Caco-2 (cell line): Measurements from ENCODE around the gene TNFRSF8. TPM values are rescaled to one million over a fixed set of nuclear protein-coding genes. Genes with fewer than 3 reads are reported as not detected.

Source experiments
- BruUV-seq: library from RNA; stranded (reverse); fragments of 400-500 nt; replicated peaks from 2 replicates; lab custom pipeline; 2021; lab: Mats Ljungman, UMichigan
- CTCF ChIA-PET: fragments of 300-600 bp; sonication (Branson Sonifier 250); formaldehyde crosslinking; loops from one replicate; lab custom pipeline; 2022; ENCODE audit warnings: antibody characterized with exemption; lab: Charles Lee
- POLR2A ChIA-PET: fragments of 300-600 bp; sonication (Branson Sonifier 250); formaldehyde crosslinking; loops from one replicate; lab custom pipeline; 2022; ENCODE audit warnings: antibody characterized with exemption; lab: Charles Lee
- DNase-seq, 2 experiments: peaks; one replicate each; pipeline versions ENCODE4 v3.0.0 to v3.0.0-alpha.2; 2020 to 2022
- H3K27me3 ChIP-seq: replicated peaks from 2 replicates; pipeline ENCODE4 v1.6.0; 2011; ENCODE audit warnings: low read length; ENCODE audit not compliant: control insufficient read depth, insufficient read depth
- H3K36me3 ChIP-seq: 2 replicates; pipeline ENCODE4 v1.5.1; 2011; ENCODE audit warnings: low read length; ENCODE audit not compliant: control insufficient read depth, insufficient read depth
- H3K4me1 ChIP-seq: fragments of 250-450 bp; sonication (Bioruptor Pico); 2 replicates; pipeline ENCODE4 v1.5.1; 2020; ENCODE audit warnings: mild to moderate bottlenecking
- H3K4me3 ChIP-seq: 2 replicates; pipeline ENCODE4 v1.5.1; 2011; ENCODE audit warnings: low read depth, mild to moderate bottlenecking, control low read depth, low read length
- H3K9me3 ChIP-seq: fragments of 250-450 bp; sonication (Bioruptor Pico); 2 replicates; pipeline ENCODE4 v1.5.1; 2020; ENCODE audit warnings: mild to moderate bottlenecking, moderate library complexity
- H3K27ac Mint-ChIP-seq: one replicate; pipeline ENCODE4 v1.8.0; 2022; ENCODE audit warnings: mixed read lengths; ENCODE audit not compliant: unreplicated experiment
- H3K27me3 Mint-ChIP-seq: one replicate; pipeline ENCODE4 v1.8.0; 2022; ENCODE audit warnings: mixed read lengths; ENCODE audit not compliant: insufficient read depth, unreplicated experiment
- H3K36me3 Mint-ChIP-seq: one replicate; pipeline ENCODE4 v1.8.0; 2022; ENCODE audit warnings: mild to moderate bottlenecking, mixed read lengths; ENCODE audit not compliant: insufficient read depth, unreplicated experiment
- H3K4me1 Mint-ChIP-seq: one replicate; pipeline ENCODE4 v1.8.0; 2022; ENCODE audit warnings: low read depth, mixed read lengths; ENCODE audit not compliant: unreplicated experiment
- H3K4me3 Mint-ChIP-seq: one replicate; pipeline ENCODE4 v1.8.0; 2022; ENCODE audit warnings: mild to moderate bottlenecking, moderate library complexity, mixed read lengths; ENCODE audit not compliant: unreplicated experiment
- H3K9me3 Mint-ChIP-seq: one replicate; pipeline ENCODE4 v1.8.0; 2022; ENCODE audit warnings: mixed read lengths; ENCODE audit not compliant: unreplicated experiment
- CTCF ChIP-seq, 2 experiments: fragments of 200-600 bp in 1 of 2; IDR thresholded peaks; 1 replicate in 1 of 2; 2 replicates in 1 of 2; pipeline versions ENCODE4 v1.5.1 to v1.8.0; 2011 to 2022; ENCODE audit warnings: antibody characterized with exemption in 1 of 2, control low read depth in 1 of 2, inconsistent platforms in 1 of 2, low read depth in 1 of 2, low read length in 1 of 2, mild to moderate bottlenecking in 1 of 2, moderate library complexity in 1 of 2; ENCODE audit not compliant: insufficient read depth in 1 of 2, severe bottlenecking in 1 of 2, unreplicated experiment in 1 of 2
- intact Hi-C: fragments of 100-400 bp; cut with micrococcal nuclease; formaldehyde crosslinking; loops from one replicate; pipeline ENCODE4 v1.10.0; 2022; ENCODE audit not compliant: unreplicated experiment
- total RNA-seq: library from RNA; stranded (reverse); gene quantifications from 2 replicates; pipeline ENCODE4 v1.2.3, GENCODE V29; 2022

TNFRSF8 gene
- total RNA-seq, 1 experiment from 2014 or later: not detected

DNA sequence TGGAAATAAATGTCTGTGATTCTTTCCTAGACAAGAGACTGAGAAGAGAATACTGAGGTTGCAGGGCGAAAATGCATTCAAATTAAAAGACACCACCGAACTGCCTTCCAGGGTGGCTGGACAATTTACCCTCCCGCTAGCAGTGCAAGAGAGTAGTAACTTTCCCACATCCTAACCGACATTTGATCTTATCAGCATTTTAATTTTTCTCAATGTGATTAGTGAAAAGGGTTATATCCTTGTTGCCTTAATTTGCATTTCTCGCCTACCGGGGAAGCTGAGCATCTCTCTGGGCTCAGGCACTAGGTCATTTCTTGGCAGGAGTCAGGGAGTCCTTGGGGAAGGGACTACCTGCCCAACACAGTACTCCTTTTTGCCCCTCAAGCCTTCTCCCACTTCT is 2.8 kb downstream of the TNFRSF8 start:
- ChIA-PET CTCF (no interaction called here), POLR2A (no interaction called here)
- intact Hi-C loops: no loop called here
- no peaks in the 10 kb centered on the region for H3K4me1 Mint-ChIP-seq
- H3K27me3 Mint-ChIP-seq: peaks cover 17% of the 10 kb centered on the region
- H3K9me3 Mint-ChIP-seq: no peaks in the 10 kb centered on the region
- Histone ChIP-seq H3K27me3 (no peaks in the 10 kb centered on the region; the same call in 1 of the 2 replicates), H3K36me3 (no peaks in the 10 kb centered on the region), H3K4me3 (no peak overlapping the region), H3K9me3 (no peaks in the 10 kb centered on the region), H3K4me1 (peaks cover 5% of the 10 kb centered on the region)
- no TSS peak for BruUV-seq
- H3K4me3 Mint-ChIP-seq: no peak overlapping the region
- DNase-seq: no peak
- no peak overlapping the region for H3K27ac Mint-ChIP-seq
- TF ChIP-seq CTCF (IDR thresholded peaks at IDR 0.05; ENCODE audit: insufficient read depth in 1 of 2, low read depth in 1 of 2, low read length in 1 of 2, severe bottlenecking in 1 of 2, unreplicated experiment in 1 of 2): no peak
- H3K36me3 Mint-ChIP-seq: no peaks in the 10 kb centered on the region

DNA sequence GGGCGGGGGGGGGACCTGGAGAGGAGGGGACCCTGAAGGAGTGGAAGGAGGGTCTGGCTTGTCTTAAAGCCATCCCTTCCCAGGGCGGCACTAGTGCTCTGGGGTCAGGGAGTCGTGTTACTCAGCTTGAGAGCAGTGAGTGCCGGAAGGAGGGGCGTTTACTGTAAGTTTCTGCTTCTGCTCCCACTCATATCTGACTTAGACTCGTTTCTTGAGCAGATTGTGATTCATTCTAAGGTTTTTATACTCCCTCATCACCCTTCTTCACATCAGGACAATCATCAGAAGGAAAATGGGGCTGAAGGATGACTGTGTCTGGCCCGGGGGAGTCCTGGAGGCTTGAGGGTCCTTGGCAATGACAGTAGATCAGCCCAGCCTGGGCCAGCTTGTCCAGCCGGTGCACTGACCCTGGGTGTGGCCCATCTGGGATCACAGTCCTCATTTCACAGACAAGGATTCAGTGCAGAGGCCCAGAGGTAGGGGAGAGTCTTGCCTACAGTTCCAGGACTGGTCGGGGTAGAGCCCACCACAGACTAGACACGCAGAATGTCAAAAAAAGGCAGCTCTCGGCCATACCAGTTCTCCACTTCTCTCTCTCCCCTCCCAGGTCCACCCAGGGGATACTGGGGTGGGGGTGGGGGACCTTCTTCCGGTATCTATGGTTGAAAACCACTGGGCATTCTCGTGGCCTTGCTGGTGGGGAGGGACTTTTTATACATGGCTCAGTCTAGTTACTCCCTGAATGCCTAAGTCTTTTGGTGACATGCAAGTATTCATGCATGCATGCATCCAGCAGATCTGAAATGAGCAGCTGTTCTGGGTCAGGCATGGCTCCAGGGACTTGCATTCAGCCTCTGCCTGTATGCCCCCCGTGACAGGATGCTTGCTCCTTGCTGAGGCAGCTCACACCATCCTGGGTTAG is 5.1 kb downstream of the TNFRSF8 start:
- TF ChIP-seq CTCF (IDR thresholded peaks at IDR 0.05; ENCODE audit: insufficient read depth in 1 of 2, low read depth in 1 of 2, low read length in 1 of 2, severe bottlenecking in 1 of 2, unreplicated experiment in 1 of 2): no peak
- Histone ChIP-seq H3K4me3 (no peak overlapping the region), H3K9me3 (no peaks in the 10 kb centered on the region), H3K4me1 (peaks cover 5% of the 10 kb centered on the region), H3K36me3 (no peaks in the 10 kb centered on the region), H3K27me3 (no peaks in the 10 kb centered on the region; the same call in 1 of the 2 replicates)
- CTCF ChIA-PET: interaction anchor here (1.3 kb wide), 1 partner anchor 11 kb away, joined by 8 read pairs; no protein-coding TSS in a partner anchor
- Mint-ChIP-seq H3K4me1 (no peaks in the 10 kb centered on the region), H3K4me3 (no peak overlapping the region), H3K27ac (no peak overlapping the region), H3K36me3 (no peaks in the 10 kb centered on the region), H3K9me3 (no peaks in the 10 kb centered on the region), H3K27me3 (peaks cover 17% of the 10 kb centered on the region)
- no TSS peak for BruUV-seq
- POLR2A ChIA-PET: no interaction called here
- intact Hi-C loops: no loop called here
- DNase-seq: no peak

DNA sequence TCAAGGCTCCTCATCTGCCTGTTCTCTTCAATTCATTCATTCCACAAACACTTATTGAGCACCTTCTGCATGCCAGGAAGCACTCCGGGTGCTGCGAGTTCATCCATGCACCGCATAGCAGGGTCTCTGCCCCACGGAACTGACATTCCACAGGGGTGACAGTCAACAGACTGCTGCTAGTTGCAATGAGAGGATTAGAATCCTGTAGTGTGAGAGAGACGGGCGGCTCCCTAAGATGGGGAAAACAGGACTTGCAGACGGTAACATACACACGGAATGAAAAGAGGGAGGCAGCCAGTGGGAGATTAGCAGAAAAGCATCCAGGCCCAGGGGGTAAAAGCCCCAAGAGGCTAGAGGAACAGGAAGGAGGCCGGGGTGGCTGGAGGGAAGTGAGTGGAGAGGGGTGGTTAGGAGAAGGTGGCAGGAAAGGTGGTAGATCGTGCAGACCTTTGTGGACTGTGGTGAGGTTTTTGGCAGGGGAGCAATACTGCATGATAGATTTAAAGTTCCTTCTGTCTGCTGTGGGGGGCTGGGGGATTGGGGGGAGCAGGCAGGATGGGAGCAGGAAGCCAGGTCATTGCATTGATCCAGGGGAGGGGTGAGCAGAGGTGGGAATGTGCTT is 6.6 kb downstream of the TNFRSF8 start:
- no peak for TF ChIP-seq CTCF (IDR thresholded peaks at IDR 0.05; ENCODE audit: insufficient read depth in 1 of 2, low read depth in 1 of 2, low read length in 1 of 2, severe bottlenecking in 1 of 2, unreplicated experiment in 1 of 2)
- Histone ChIP-seq H3K4me3 (no peak overlapping the region), H3K36me3 (no peaks in the 10 kb centered on the region), H3K27me3 (no peaks in the 10 kb centered on the region), H3K9me3 (no peaks in the 10 kb centered on the region), H3K4me1 (peaks cover 5% of the 10 kb centered on the region)
- Mint-ChIP-seq H3K27ac (no peak overlapping the region), H3K4me1 (no peaks in the 10 kb centered on the region), H3K4me3 (no peak overlapping the region), H3K36me3 (no peaks in the 10 kb centered on the region), H3K9me3 (no peaks in the 10 kb centered on the region), H3K27me3 (peaks cover 11% of the 10 kb centered on the region)
- intact Hi-C loops: no loop called here
- BruUV-seq: no TSS peak
- DNase-seq: no peak
- POLR2A ChIA-PET: no interaction called here
- CTCF ChIA-PET: interaction anchor here (1.3 kb wide), 1 partner anchor 10 kb away, joined by 8 read pairs; no protein-coding TSS in a partner anchor
